GM21367 (cell line): Measurements from ENCODE around the gene STK24.
"Not testable (repeated sequence)": the region's sequence is repeated elsewhere in the genome, so short reads cannot be mapped to it uniquely, and the experiment has no call there.

Experiments used
- ATAC-seq: cut with Tn5 transposase; IDR thresholded peaks from one replicate; pipeline ENCODE4 v1.9.1; 2021; ENCODE audit not compliant: unreplicated experiment

The STK24 gene

GRCh38 chr13:98413796-98414195 lies 163.1 kb downstream of the STK24 start:
- ATAC-seq = no peak

DNA sequence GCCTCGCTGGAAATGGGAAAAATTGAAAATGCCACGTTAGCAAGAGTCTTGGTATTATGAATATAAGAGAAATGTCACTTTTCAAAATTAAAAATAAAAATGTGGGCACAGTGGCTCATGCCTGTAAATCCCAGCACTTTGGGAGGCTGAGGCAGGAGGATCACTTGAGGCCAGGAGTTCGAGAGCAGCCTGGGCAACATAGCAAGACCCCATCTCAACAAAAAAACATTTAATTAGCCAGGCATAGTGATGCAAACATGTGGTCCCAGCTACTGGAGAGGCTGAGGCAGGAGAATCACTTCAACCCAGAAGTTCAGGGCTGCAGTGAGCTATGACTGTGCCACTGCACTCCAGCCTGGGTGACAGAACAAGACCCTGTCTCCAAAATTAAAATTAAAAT lies 163.6 kb downstream of the STK24 start:
- not testable (repeated sequence) for ATAC-seq

GRCh38 chr13:98411617-98412265 lies 165.2 kb downstream of the STK24 start:
- no peak for ATAC-seq

DNA sequence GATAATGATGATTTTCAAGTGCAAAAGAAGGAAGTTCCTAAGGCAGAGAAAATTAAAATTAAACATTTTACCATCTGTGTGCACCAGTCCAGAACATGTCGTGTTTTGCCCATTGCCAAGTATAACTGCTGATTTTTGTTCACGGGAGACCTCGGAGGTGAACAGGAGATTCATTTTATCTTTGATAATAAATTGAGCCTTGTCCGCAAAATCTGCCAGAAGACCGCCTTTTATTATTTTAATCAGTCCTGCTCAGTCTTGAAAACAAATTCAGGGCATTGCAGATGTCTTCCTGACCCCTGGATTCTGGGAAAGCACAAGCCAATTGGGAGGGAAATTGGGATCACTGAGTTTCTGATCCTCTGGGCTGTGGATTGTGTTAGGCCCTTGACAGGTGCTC lies 165.9 kb downstream of the STK24 start:
- no peak for ATAC-seq

GRCh38 chr13:98410612-98411011 lies 166.3 kb downstream of the STK24 start:
- no peak for ATAC-seq

GRCh38 chr13:98409281-98409680 lies 167.6 kb downstream of the STK24 start:
- ATAC-seq = no peak

- ATAC-seq = no peak
These were observed 169.3 kb downstream of the STK24 start for GRCh38 chr13:98407575-98407974.

- no peak for ATAC-seq
These were observed 169.9 kb downstream of the STK24 start for GRCh38 chr13:98406971-98407370.

DNA sequence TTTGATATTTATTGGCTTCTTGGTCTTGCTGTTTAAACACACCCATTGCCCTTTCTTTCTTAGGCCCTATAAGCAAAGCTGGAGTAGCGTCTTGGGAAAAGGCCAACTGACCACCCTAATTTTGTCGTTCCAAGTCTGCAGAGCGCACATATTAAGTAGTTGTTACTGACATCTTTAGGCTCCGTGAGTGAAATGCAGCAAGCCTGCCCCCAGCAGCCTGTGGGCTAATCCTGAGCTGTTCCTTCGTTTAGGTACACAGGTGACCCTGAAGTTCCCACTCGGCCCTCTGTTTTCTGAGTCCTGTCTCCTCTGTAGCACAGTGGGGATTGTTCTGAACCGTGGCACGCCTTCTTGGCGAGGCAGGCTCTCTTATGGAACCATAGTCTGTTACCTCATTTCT lies 170.5 kb downstream of the STK24 start:
- no peak for ATAC-seq

DNA sequence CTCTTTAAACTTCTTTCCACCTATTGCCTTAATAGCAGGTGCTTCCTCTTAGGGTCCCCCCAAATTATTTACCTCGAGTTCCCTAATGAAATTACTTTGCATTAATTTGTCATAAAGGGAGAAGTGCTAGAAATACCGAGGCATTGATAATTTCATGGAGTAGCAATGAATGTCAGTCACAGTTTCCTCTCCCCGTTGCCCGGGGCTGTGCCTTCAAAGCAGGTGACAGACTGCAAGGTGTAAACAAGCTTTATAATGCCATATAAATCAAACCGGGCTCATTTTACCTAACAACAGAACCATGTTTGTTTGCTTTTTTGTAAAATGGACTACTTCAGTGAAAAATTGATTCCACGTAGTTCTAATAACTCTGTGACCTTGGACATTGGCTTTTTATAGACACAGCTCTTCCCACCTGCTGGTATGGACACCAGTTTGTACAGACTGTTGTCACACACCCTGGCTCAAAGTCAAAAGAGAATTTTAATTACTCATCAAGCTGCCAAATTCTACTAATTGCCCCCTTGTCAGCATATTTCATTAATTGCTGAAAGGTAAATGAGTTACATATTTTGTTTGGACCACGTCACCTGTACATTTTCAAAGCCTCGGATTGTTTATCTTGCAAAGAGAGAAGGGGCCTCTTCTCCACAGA lies 171.1 kb downstream of the STK24 start:
- ATAC-seq = no peak

- ATAC-seq = no peak
These were observed 171.8 kb downstream of the STK24 start for GRCh38 chr13:98405107-98405571.

DNA sequence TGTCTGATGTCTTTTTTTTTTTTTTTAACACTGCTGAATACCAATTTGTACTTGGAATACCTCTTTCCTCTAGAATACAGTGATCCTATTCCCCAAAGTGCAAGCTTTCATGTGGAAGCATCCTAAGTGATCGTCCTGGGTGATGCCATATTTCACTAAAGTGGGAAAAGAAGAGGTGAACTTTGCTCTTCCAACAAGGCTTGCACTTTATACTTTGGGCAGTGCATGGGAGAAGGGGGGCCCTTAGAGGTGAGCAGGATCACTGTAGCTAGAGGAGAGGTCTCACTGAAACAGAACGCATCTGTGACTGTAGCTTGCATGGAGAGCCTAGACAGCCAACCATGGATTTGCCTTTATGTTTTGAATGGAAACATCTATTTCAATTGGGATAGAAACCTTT lies 173.8 kb downstream of the STK24 start:
- ATAC-seq = no peak

DNA sequence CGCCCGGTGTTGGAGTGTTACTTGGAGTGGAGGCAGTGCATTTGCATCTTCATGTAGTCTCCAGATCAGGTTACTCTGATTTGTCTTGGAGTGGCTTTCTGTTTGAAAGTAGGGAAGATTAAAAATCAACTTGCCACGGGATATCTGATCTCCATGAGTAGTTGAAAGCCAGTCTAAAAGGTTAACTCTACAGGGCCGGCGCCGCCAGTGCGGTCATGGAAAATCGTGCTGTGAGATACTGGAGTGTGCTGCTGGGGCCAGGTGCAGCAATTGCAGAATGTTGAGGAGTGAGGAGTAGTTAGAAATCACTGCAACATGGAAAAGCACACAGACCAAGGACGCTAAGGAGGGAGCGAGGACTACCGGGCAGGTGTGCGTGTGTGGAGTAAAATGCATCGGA lies 175.0 kb downstream of the STK24 start:
- no peak for ATAC-seq

DNA sequence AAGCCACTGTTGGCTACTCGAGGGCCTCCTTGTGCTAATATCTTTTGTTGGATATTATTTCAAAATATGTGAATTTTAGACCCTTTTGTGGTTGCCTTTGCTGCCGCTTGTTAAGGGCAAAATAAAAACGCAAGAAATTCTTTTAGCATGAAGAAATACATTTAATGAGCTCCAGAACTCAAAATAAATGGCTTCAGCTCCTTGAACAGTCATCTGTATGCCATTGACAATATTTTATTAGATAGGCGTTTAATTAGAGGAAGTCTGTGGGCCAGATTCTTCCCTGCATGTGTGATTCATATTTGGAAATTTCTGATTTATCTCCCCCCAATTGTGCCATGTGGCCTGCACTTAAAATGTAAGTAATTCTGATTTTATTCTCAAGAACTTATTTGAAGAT lies 177.2 kb downstream of the STK24 start:
- ATAC-seq = no peak

DNA sequence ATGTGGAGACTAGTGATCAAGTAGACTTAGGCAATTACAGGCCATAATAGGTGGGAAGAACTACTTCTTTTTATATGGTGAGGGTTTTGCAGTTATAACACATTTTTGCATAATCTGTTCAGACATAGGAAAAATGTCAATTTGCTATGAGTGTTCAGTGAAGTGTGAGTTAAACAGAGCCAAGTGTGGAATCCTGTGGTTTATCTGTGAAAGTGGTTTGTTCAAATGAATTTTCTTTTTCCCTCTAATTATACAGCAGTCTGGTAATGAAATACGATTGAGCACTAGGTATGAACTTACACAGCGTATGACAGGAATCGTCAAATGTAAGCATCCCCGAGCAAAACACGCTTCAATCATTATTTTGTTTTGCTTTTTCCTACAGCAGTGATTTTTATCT lies 178.3 kb downstream of the STK24 start:
- no peak for ATAC-seq

GRCh38 chr13:98397861-98398260 lies 179.0 kb downstream of the STK24 start:
- no peak for ATAC-seq

- ATAC-seq = no peak
These were observed 179.7 kb downstream of the STK24 start for GRCh38 chr13:98397221-98397620.

GRCh38 chr13:98396071-98396710 lies 180.7 kb downstream of the STK24 start:
- ATAC-seq = no peak
